Ovary (tissue), 9 donors: ENCODE results near the gene TMEM234. TPM values are rescaled to one million over a fixed set of nuclear protein-coding genes. Genes with fewer than 3 reads are reported as not detected.

Experiments
- DNase-seq, 5 donors: peaks; one replicate each; pipeline ENCODE4 v3.0.0-alpha.2; 2019 to 2020
- H3K27ac ChIP-seq, 2 donors: fragments of 200-600 bp; one replicate each; pipeline versions ENCODE4 v1.5.1 to v1.8.0; 2019 to 2022
- H3K27me3 ChIP-seq: fragments of 200-600 bp; one replicate; pipeline ENCODE4 v1.8.0; 2022
- H3K36me3 ChIP-seq: fragments of 200-600 bp; sonication (generic); one replicate; pipeline ENCODE4 v1.5.1; 2019
- H3K4me1 ChIP-seq: one replicate; pipeline ENCODE4 v1.8.1; 2013; ENCODE audit warnings: mild to moderate bottlenecking, moderate library complexity; ENCODE audit not compliant: insufficient read depth
- H3K4me3 ChIP-seq: fragments of 200-600 bp; sonication (generic); one replicate; pipeline ENCODE4 v1.5.1; 2017
- H3K9me3 ChIP-seq, 2 donors: fragments of 200-600 bp in 1 of 2; sonication (generic) in 1 of 2; one replicate each; pipeline versions ENCODE4 v1.5.1 to v1.8.1; 2013 to 2019; ENCODE audit warnings: mild to moderate bottlenecking in 1 of 2, moderate library complexity in 1 of 2
- EP300 ChIP-seq: sonication (generic); formaldehyde crosslinking; IDR thresholded peaks from one replicate; pipeline ENCODE4 v1.6.1; 2017; ENCODE audit warnings: antibody characterized with exemption
- POLR2A ChIP-seq: fragments of 450-650 bp; IDR thresholded peaks from one replicate; pipeline ENCODE4 v1.6.1; 2017; ENCODE audit warnings: antibody characterized with exemption, mild to moderate bottlenecking, moderate library complexity
- WGBS, 3 donors: extraction: QIAGEN DNeasy Blood & Tissue Kit in 1 of 3; methylation state at CpG; one replicate each; pipeline versions ENCODE4 v1.1.5 to v1.1.7; 2013 to 2017; 5-methylcytosine and 5-hydroxymethylcytosine counted together
- intact Hi-C, 4 donors: fragments of 100-400 bp; cut with DNase I; formaldehyde crosslinking; loops; one replicate each; pipeline versions ENCODE4 v1.11.0 to v1.15.1; 2022 to 2023
- polyA plus RNA-seq, 2 donors: library from polyadenylated mRNA; stranded (reverse); fragments of 200-250 nt in 1 of 2; fragments of 350-450 nt in 1 of 2; fragmentation: Illumina TruSeq in 1 of 2; extraction: RNeasy Lipid Tissue Mini Kit (QIAGEN cat#74804) in 1 of 2; gene quantifications; one replicate each; pipeline ENCODE4 v1.2.3, GENCODE V29; 2013 to 2014
- total RNA-seq, 7 donors: library from RNA; depleted of rRNA in 2 of 7; stranded (reverse); fragments of >200 nt in 2 of 7; fragmentation: NEBNext Ultra II Directional in 3 of 7; extraction: Animal tissue kit (Norgen Biotek cat#: 25700) in 3 of 7; gene quantifications; one replicate each; pipeline versions ENCODE4 v1.1.0 to v1.2.4, GENCODE V29; 2016 to 2023
- TF ChIP-seq, protein P1 (sequence below), 3 donors: fragments of 450-650 bp in 2 of 3; fragments of 200-600 bp in 1 of 3; IDR thresholded peaks; one replicate each; pipeline versions ENCODE4 v1.5.1 to v1.8.0; 2016 to 2022; ENCODE audit warnings: antibody characterized with exemption in 3 of 3, mild to moderate bottlenecking in 1 of 3
- donor health status: DM: no; HTN: no; CAD: no; lungs with moderate emphysema.
- donor health status: DM: no; HTN: no; CAD: no.
- donor health status: Bipolar disorder and iron deficiency.
- donor health status: DM: yes; HTN: yes; CAD: no.
- donor health status: DM: no; HTN: no; CAD: no.
- donor health status: DM: yes; HTN: yes; CAD: no.

Gene TMEM234
- total and polyA plus RNA-seq, 9 donors = 9.4 to 34.6 (median 21.6) TPM

DNA sequence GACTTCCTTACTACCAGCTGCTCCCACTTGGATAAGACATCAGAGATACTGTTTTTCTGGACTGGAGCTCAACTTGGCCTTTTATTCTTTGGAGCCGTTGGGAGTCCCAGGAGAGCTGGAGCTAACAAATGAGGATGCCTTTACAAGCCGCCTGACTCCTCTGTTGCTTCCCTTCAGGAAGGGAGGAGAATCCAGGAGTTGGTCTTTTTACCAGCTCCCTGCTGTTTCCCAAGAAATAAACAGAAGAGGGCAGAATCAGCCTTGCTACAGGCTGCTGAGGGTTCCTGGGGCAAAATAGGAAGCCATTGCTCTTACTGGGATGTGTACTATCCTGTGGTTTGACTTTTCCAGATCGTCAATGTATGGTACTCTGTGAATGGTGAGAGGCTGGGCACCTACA is 1.5 kb upstream of the TMEM234 start:
- no peak for DNase-seq
- 46 to 69% (median 65%) methylated on average over 3 of the region's 3 CpGs for WGBS, 3 donors
- H3K27me3 ChIP-seq = no peaks in the 10 kb centered on the region
- no peak for TF ChIP-seq EP300
- TF ChIP-seq, protein P1, sequence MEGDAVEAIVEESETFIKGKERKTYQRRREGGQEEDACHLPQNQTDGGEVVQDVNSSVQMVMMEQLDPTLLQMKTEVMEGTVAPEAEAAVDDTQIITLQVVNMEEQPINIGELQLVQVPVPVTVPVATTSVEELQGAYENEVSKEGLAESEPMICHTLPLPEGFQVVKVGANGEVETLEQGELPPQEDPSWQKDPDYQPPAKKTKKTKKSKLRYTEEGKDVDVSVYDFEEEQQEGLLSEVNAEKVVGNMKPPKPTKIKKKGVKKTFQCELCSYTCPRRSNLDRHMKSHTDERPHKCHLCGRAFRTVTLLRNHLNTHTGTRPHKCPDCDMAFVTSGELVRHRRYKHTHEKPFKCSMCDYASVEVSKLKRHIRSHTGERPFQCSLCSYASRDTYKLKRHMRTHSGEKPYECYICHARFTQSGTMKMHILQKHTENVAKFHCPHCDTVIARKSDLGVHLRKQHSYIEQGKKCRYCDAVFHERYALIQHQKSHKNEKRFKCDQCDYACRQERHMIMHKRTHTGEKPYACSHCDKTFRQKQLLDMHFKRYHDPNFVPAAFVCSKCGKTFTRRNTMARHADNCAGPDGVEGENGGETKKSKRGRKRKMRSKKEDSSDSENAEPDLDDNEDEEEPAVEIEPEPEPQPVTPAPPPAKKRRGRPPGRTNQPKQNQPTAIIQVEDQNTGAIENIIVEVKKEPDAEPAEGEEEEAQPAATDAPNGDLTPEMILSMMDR (IDR thresholded peaks at IDR 0.05) = no peak
- TF ChIP-seq POLR2A = no peak
- H3K9me3 ChIP-seq = no peaks in the 10 kb centered on the region
- peak overlapping the region in 1 of 2 donors; percentile 67 for H3K27ac ChIP-seq
- peaks cover 9% of the 10 kb centered on the region for H3K4me1 ChIP-seq
- H3K36me3 ChIP-seq = no peaks in the 10 kb centered on the region
- intact Hi-C loops = no loop called here
- H3K4me3 ChIP-seq = no peak overlapping the region

DNA sequence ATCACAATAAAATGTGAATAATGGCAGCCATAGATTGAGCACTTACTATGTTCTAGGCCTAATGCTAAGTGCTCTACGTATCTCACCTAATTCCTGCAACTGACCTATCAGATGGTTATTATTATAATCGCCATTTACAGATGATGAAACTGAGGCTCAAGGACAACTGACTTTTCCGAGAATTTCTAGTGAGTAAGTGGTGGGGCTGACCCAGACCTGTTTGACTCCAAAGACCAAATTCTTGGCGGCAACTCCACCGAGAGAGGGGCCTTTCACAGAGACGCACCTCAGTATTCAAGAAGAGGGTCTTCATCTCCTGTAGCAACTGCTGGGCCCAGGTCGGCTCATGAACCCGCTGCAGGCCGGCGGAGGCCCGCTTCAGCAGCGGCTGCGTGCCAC is 573 bp downstream of the TMEM234 start:
- Histone ChIP-seq H3K36me3 (no peaks in the 10 kb centered on the region), H3K27ac (no peak overlapping the region), H3K4me1 (peaks cover 9% of the 10 kb centered on the region), H3K4me3 (peak overlapping the region; percentile 95), H3K27me3 (no peaks in the 10 kb centered on the region), H3K9me3 (no peaks in the 10 kb centered on the region)
- no peak for DNase-seq
- TF ChIP-seq, protein P1 (IDR thresholded peaks at IDR 0.05) = no peak
- TF ChIP-seq POLR2A (no peak), EP300 (no peak)
- intact Hi-C loops = no loop called here
- WGBS, 3 donors = 1 to 4% (median 1%) methylated on average over 13 of the region's 13 CpGs

DNA sequence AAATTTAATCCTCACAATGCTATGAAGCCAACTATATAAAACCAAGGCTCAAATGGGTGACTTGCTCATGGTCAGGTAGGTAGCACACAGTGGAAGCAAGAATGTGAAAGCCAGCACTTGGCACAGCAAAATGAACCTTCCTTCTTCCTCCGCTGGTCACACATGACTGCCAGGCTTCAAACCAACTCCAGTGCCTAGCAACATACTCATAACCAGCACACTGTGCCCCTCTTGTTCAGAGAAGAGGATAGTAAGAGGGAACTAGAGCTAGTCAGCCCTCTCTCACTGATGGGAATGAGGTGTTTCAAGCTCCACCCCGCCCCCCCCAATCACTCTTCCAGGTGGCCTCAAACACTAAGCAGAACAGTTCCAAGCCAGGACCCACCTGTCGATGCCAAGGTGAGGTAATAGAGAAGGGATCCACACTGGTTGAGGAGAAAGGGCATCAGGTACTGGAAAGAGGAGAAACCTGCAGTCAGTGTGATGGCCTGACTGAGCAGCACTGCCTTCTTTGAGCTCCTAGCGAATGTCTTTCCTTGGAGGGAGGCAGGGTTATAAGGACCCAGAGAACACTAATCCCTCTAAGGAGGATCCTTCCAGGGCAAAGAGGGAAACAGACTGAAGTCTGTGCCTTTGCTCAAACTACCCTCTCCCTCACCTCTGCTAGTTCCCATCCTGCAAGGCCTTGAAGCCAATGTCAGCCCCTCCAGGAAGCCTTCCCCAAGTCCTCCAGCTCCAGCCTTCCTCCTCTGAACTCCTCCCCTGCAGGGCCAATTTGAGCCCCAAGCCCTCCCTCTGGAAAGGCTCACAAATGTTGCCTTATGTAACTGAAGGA is 1.2 kb downstream of the TMEM234 start:
- WGBS, 3 donors = 86 to 95% (median 91%) methylated on average over 4 of the region's 4 CpGs
- no peak for DNase-seq
- TF ChIP-seq POLR2A (no peak), EP300 (no peak)
- TF ChIP-seq, protein P1 (IDR thresholded peaks at IDR 0.05) = no peak
- Histone ChIP-seq H3K9me3 (no peaks in the 10 kb centered on the region), H3K27ac (no peak overlapping the region), H3K36me3 (no peaks in the 10 kb centered on the region), H3K4me1 (peaks cover 9% of the 10 kb centered on the region), H3K4me3 (peak overlapping the region; percentile 95), H3K27me3 (no peaks in the 10 kb centered on the region)
- intact Hi-C loops = no loop called here

DNA sequence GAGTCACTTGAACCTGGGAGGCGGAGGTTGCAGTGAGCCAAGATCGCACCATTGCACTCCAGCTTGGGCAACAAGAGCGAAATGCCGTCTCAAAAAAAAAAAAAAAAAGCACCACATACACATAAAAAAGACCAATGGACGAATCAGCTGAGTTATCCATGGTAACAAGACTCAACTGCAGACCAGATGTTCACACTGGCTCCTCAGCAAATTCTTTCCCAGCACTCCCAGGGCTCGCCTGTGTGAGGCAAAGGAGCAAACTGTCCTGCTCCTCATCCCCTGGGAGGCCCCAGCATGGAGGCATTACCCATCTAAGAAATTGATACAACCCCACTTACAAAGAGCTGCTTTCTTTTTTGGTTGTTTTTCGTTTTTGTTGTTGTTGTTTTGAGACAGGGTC is 3.1 kb downstream of the TMEM234 start:
- Histone ChIP-seq H3K27ac (no peak overlapping the region), H3K27me3 (no peaks in the 10 kb centered on the region), H3K9me3 (no peaks in the 10 kb centered on the region), H3K36me3 (no peaks in the 10 kb centered on the region), H3K4me3 (no peak overlapping the region), H3K4me1 (peaks cover 9% of the 10 kb centered on the region)
- no peak for DNase-seq
- intact Hi-C loops = no loop called here
- TF ChIP-seq POLR2A (no peak), EP300 (no peak)
- TF ChIP-seq, protein P1 (IDR thresholded peaks at IDR 0.05) = no peak
- WGBS, 3 donors = 76 to 84% (median 81%) methylated on average over 7 of the region's 7 CpGs
